ENCODE measurements around the gene DNMT3L.
"Not testable (repeated sequence)": the region's sequence is repeated elsewhere in the genome, so short reads cannot be mapped to it uniquely, and the experiment has no call there.

DNMT3L gene

GRCh38 chr21:44275041-44275440, 13.3 kb upstream of the DNMT3L start:
- DNase-seq: no peak

- no peak for DNase-seq
Observed at GRCh38 chr21:44273046-44273445, 11.3 kb upstream of the DNMT3L start.

- DNase-seq: no peak
Observed at GRCh38 chr21:44272284-44272858, 10.7 kb upstream of the DNMT3L start.

GRCh38 chr21:44271558-44272283, 10.0 kb upstream of the DNMT3L start:
- DNase-seq: no peak

GRCh38 chr21:44269090-44269489, 7.4 kb upstream of the DNMT3L start:
- no peak for DNase-seq

- DNase-seq: no peak
Observed at GRCh38 chr21:44267655-44268142, 6.0 kb upstream of the DNMT3L start.

- no peak for DNase-seq
Observed at GRCh38 chr21:44265734-44266270, 4.1 kb upstream of the DNMT3L start.

GRCh38 chr21:44263768-44264167, 2.1 kb upstream of the DNMT3L start:
- DNase-seq: no peak

GRCh38 chr21:44263221-44263760, 1.6 kb upstream of the DNMT3L start:
- DNase-seq: no peak

GRCh38 chr21:44262338-44263056, 800 bp upstream of the DNMT3L start:
- no peak for DNase-seq

- DNase-seq: no peak
Observed at GRCh38 chr21:44260791-44261631, 686 bp downstream of the DNMT3L start.

- DNase-seq: no peak
Observed at GRCh38 chr21:44260066-44260465, 1.6 kb downstream of the DNMT3L start.

GRCh38 chr21:44259082-44259705, 2.5 kb downstream of the DNMT3L start:
- no peak for DNase-seq

GRCh38 chr21:44258056-44258725, 3.5 kb downstream of the DNMT3L start:
- DNase-seq: no peak

GRCh38 chr21:44255511-44255981, 6.2 kb downstream of the DNMT3L start:
- no peak for DNase-seq

GRCh38 chr21:44253832-44254710, 7.6 kb downstream of the DNMT3L start:
- DNase-seq: no peak

- DNase-seq: not testable (repeated sequence)
Observed at GRCh38 chr21:44249204-44250037, 12.3 kb downstream of the DNMT3L start.

- DNase-seq: not testable (repeated sequence)
Observed at GRCh38 chr21:44247904-44248303, 13.8 kb downstream of the DNMT3L start.

- DNase-seq: not testable (repeated sequence)
Observed at GRCh38 chr21:44243980-44244379, 17.7 kb downstream of the DNMT3L start.

Measured in hippocampal formation (tissue), 2 donors.